GM12801 (cell line): ENCODE measurements around the gene TANC1.

ENCODE experiments used
- TF ChIP-seq, protein P1 (sequence below): IDR thresholded peaks from one replicate; pipeline ENCODE4 v1.5.1; 2011; ENCODE audit warnings: control low read depth; ENCODE audit not compliant: insufficient read length; ENCODE audit errors: extremely low read depth

TANC1 gene

DNA sequence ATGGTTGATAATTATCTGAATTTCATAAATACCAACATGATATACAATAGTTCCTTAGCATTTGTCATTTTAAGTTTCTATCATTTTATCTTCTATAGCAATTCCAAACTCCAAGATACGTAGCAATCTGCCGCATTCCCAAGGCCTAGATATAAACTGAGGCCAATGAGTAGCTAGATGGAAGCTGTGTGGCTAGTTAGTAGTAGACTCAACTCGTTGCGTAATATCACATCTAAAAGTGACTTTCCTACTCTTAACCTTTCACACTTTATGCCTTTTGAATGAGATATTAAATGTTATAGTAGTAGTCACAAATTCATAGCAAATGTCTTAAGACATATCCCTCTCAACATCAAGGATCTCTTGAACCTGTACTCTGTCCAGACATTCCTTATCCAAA lies 284.5 kb downstream of the TANC1 start:
- TF ChIP-seq, protein P1, sequence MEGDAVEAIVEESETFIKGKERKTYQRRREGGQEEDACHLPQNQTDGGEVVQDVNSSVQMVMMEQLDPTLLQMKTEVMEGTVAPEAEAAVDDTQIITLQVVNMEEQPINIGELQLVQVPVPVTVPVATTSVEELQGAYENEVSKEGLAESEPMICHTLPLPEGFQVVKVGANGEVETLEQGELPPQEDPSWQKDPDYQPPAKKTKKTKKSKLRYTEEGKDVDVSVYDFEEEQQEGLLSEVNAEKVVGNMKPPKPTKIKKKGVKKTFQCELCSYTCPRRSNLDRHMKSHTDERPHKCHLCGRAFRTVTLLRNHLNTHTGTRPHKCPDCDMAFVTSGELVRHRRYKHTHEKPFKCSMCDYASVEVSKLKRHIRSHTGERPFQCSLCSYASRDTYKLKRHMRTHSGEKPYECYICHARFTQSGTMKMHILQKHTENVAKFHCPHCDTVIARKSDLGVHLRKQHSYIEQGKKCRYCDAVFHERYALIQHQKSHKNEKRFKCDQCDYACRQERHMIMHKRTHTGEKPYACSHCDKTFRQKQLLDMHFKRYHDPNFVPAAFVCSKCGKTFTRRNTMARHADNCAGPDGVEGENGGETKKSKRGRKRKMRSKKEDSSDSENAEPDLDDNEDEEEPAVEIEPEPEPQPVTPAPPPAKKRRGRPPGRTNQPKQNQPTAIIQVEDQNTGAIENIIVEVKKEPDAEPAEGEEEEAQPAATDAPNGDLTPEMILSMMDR: no peak

GRCh38 chr2:159256159-159256558 lies 287.7 kb downstream of the TANC1 start:
- TF ChIP-seq, protein P1: no peak

DNA sequence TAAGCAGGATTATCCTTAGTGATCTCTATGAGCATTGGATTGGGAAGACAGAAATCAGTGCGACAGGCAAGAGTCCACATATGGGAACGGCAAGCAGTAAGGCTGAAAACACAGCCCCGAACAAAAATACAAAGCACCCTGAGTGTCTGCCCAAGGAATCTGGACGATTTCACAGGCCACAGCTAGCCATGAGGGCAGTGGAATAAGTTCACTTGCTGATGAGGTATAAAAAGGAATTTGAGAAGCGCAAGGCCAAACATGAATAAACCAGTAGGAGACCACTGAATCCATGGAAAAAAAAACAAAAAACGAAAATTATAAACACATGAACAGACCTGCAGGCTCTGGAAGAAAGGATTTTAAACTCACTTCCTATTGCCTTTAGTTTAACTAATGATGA lies 293.8 kb downstream of the TANC1 start:
- TF ChIP-seq, protein P1: no peak

DNA sequence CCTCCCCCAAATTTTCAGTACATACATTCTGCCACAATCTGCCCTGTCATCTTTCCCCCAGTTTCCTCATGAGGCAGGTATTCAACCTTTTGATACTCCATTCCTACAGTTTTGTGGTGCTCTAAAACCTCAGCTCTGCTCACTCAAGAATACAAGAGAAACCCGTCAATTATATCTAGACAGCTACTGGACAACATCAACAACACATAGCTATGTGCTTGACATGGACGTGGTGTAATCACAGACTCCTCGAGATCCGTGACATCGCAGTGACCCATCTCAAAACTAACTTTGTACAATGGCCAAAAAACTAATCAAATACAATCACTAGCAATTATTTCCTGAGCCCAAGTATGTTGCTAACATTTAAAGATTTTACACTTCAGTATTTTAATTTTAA lies 294.5 kb downstream of the TANC1 start:
- TF ChIP-seq, protein P1: no peak

DNA sequence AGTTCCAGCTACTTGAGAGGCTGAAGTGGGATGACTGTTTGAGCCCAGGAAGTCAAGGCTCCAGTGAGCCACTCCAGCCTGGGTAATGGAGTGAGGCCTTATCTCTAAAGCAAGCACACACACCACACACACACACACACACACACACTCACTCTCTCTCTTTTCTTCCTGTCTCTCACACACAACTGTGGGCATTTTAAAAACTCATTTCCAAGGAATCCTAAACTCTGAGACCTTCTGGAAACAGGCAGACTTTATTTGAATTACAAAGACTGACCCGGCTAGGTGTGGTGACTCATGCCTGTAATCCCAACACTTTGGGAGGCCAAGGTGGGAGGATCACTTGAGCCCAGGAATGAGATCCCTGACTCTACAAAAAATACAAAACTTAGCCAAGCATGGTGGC lies 296.7 kb downstream of the TANC1 start:
- TF ChIP-seq, protein P1: no peak

- TF ChIP-seq, protein P1: no peak
Measured at GRCh38 chr2:159266554-159266953, 298.1 kb downstream of the TANC1 start.

- TF ChIP-seq, protein P1: no peak
Measured at GRCh38 chr2:159267921-159268320, 299.5 kb downstream of the TANC1 start.

DNA sequence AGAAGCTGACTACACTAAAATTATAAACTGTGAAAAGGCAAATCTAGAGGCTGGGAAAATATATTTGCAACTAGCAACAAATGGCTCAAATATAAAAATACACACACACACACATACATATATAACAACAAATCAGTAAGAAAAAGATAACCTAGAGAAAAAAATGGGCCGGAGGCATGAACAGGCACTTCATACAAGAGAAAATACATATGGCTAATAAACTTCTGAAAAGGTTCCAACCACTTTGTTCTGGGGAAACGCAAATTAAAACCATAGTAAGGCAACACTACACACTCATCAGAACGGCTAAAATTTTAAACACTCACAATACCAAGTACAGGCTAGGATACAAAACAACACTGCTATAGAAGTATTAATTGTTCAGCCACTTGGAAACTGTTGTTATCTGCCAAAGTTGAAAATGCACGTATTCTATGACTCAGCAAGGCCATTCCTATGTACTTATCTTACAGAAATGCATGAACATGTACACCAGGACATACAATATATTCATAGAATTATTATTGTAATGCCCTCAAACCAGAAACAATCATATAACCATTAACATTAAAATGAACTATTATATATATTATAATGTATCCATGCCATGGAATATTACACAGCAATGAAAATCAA lies 302.4 kb downstream of the TANC1 start:
- TF ChIP-seq, protein P1: no peak
